GM12891 (cell line): Measurements from ENCODE around the gene DPH5.

ENCODE experiments used
- PAX5 ChIP-seq: IDR thresholded peaks from 2 replicates; pipeline ENCODE4 v1.6.1; 2011; ENCODE audit warnings: low read length, moderate library complexity, mild to moderate bottlenecking; ENCODE audit not compliant: insufficient read depth, severe bottlenecking
- POLR2A ChIP-seq: IDR thresholded peaks from 2 replicates; pipeline ENCODE4 v1.6.1; 2011; ENCODE audit warnings: low read depth, low read length, control low read depth
- POLR2AphosphoS5 ChIP-seq: IDR thresholded peaks from 2 replicates; pipeline ENCODE4 v1.6.1; 2011; ENCODE audit warnings: low read depth, low read length, control low read depth
- POU2F2 ChIP-seq: IDR thresholded peaks from 2 replicates; pipeline ENCODE4 v1.6.1; 2011; ENCODE audit warnings: low read depth, mild to moderate bottlenecking, control low read depth, low read length, moderate library complexity

DNA sequence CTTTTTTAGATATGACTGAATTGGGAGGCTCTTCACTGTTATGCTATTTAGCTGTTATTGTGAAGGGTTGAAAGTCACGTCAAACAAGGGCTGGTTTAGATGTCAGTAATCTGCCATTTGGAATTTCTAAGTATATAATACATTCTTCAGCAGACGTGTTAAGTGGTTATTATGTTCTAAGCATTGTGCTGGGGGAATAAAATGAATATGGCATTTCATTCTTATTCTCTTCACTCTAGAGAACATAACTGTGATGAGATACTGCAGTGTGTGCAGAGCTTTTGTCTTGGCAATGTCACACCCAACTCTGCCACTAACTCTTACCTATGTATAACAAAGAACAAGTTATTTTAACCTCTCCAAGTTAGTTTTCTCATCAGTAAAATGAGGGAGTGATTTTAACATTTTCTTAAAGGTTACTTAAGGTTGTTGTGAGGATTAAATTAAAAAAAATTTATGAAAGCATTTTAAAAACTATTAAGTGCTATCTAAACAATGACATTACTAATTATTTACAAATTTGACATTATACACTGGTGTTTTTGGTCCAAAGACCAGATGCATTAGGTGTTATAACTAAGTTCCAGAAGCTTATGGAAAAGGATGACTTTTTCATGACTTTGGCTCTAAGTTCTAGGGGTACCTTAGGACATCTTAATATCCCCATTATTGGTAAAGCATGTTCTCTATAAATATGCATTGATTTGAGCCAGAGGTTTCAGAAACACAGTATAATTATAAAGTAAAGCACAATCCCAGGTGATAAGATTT is 71.4 kb downstream of the DPH5 start:
- TF ChIP-seq POLR2AphosphoS5 (no peak), POLR2A (no peak), PAX5 (no peak), POU2F2 (no peak)
